ENCODE measurements around the gene CFAP221. TPM values are rescaled to one million over a fixed set of nuclear protein-coding genes. Genes with fewer than 3 reads are reported as not detected.
A peak's percentile ranks its signal among the peaks of the same experiment; 100 is the strongest.

Gene CFAP221
- total and polyA plus RNA-seq, 7 experiments from 2014 or later, result not detected

GRCh38 chr2:119516121-119516520 lies 28.1 kb upstream of the CFAP221 start:
- Histone ChIP-seq H3K36me3 (ENCODE audit: control insufficient read depth in 2 of 3, insufficient read depth in 3 of 3, low read length in 3 of 3) (no peaks in the 10 kb centered on the region), H3K27me3 (ENCODE audit: control insufficient read depth in 2 of 2, insufficient read depth in 2 of 2, low read length in 2 of 2) (no peaks in the 10 kb centered on the region), H3K4me3 (ENCODE audit: low read length) (no peak overlapping the region), H3K4me1 (ENCODE audit: control insufficient read depth in 2 of 2, insufficient read depth in 2 of 2, low read length in 2 of 2) (no peaks in the 10 kb centered on the region), H3K9me3 (ENCODE audit: control insufficient read depth in 2 of 3, low read length in 3 of 3) (no peaks in the 10 kb centered on the region), H3K27ac (ENCODE audit: low read depth, low read length) (no peak overlapping the region)
- Mint-ChIP-seq H3K36me3 (no peaks in the 10 kb centered on the region), H3K27me3 (peaks cover 5 to 60% (median 40%) of the 10 kb centered on the region in 5 donors), H3K4me3 (no peak overlapping the region), H3K9me3 (peaks cover 0 to 1% (median 0%) of the 10 kb centered on the region in 11 donors), H3K4me1 (no peaks in the 10 kb centered on the region), H3K27ac (no peak overlapping the region)
- intact Hi-C loops (cut with micrococcal nuclease), result loop anchor here in 1 of 2 donors (2.0 kb wide), 1 partner anchor 659 kb away; no protein-coding TSS in a partner anchor
- DNase-seq (no peak), ATAC-seq (no peak)
- ChIA-PET POLR2A (no interaction called here), CTCF (interaction anchor here (0.7 kb wide), 1 partner anchor 488 kb away, joined by 3 read pairs; no protein-coding TSS in a partner anchor)

GRCh38 chr2:119517433-119517832 lies 26.8 kb upstream of the CFAP221 start:
- no peaks in the 10 kb centered on the region for H3K36me3 ChIP-seq (ENCODE audit: control insufficient read depth in 2 of 3, insufficient read depth in 3 of 3, low read length in 3 of 3)
- no peaks in the 10 kb centered on the region for H3K9me3 ChIP-seq (ENCODE audit: control insufficient read depth in 2 of 3, low read length in 3 of 3)
- ATAC-seq (peak; percentile 59), DNase-seq (peak in 5 of 9 donors; percentile 4 to 40 (median 18))
- peaks cover 0 to 4% (median 0%) of the 10 kb centered on the region in 11 donors for H3K9me3 Mint-ChIP-seq
- no peak overlapping the region for H3K4me3 ChIP-seq (ENCODE audit: low read length)
- H3K27ac Mint-ChIP-seq, result no peak overlapping the region
- no peak overlapping the region for H3K27ac ChIP-seq (ENCODE audit: low read depth, low read length)
- ChIA-PET POLR2A (no interaction called here), CTCF (no interaction called here)
- peaks cover 13 to 55% (median 41%) of the 10 kb centered on the region in 5 donors for H3K27me3 Mint-ChIP-seq
- no peaks in the 10 kb centered on the region for H3K4me1 ChIP-seq (ENCODE audit: control insufficient read depth in 2 of 2, insufficient read depth in 2 of 2, low read length in 2 of 2)
- intact Hi-C loops (cut with micrococcal nuclease), result loop anchor here in 1 of 2 donors (2.0 kb wide), 1 partner anchor 657 kb away; no protein-coding TSS in a partner anchor
- no peaks in the 10 kb centered on the region for H3K36me3 Mint-ChIP-seq
- H3K4me3 Mint-ChIP-seq, result no peak overlapping the region
- no peaks in the 10 kb centered on the region for H3K27me3 ChIP-seq (ENCODE audit: control insufficient read depth in 2 of 2, insufficient read depth in 2 of 2, low read length in 2 of 2)
- no peaks in the 10 kb centered on the region for H3K4me1 Mint-ChIP-seq

- H3K27ac Mint-ChIP-seq, result no peak overlapping the region
- H3K4me3 ChIP-seq (ENCODE audit: low read length), result no peak overlapping the region
- H3K36me3 Mint-ChIP-seq, result no peaks in the 10 kb centered on the region
- H3K4me3 Mint-ChIP-seq, result no peak overlapping the region
- ChIA-PET POLR2A (no interaction called here), CTCF (no interaction called here)
- no peak overlapping the region for H3K27ac ChIP-seq (ENCODE audit: low read depth, low read length)
- H3K4me1 ChIP-seq (ENCODE audit: control insufficient read depth in 2 of 2, insufficient read depth in 2 of 2, low read length in 2 of 2), result no peaks in the 10 kb centered on the region
- peaks cover 21 to 59% (median 40%) of the 10 kb centered on the region in 5 donors for H3K27me3 Mint-ChIP-seq
- no peaks in the 10 kb centered on the region for H3K4me1 Mint-ChIP-seq
- ATAC-seq, result no peak
- intact Hi-C loops (cut with micrococcal nuclease), result loop anchor here in 1 of 2 donors (2.0 kb wide), 1 partner anchor 1162 kb away; no protein-coding TSS in a partner anchor
- H3K9me3 Mint-ChIP-seq, result peaks cover 0 to 4% (median 0%) of the 10 kb centered on the region in 11 donors
- DNase-seq, result no peak
- no peaks in the 10 kb centered on the region for H3K36me3 ChIP-seq (ENCODE audit: control insufficient read depth in 2 of 3, insufficient read depth in 3 of 3, low read length in 3 of 3)
- no peaks in the 10 kb centered on the region for H3K27me3 ChIP-seq (ENCODE audit: control insufficient read depth in 2 of 2, insufficient read depth in 2 of 2, low read length in 2 of 2)
- no peaks in the 10 kb centered on the region for H3K9me3 ChIP-seq (ENCODE audit: control insufficient read depth in 2 of 3, low read length in 3 of 3)
Observed at GRCh38 chr2:119518401-119519056, 25.7 kb upstream of the CFAP221 start.

GRCh38 chr2:119519057-119519408 lies 25.2 kb upstream of the CFAP221 start:
- no peak overlapping the region for H3K27ac Mint-ChIP-seq
- Histone ChIP-seq H3K36me3 (ENCODE audit: control insufficient read depth in 2 of 3, insufficient read depth in 3 of 3, low read length in 3 of 3) (no peaks in the 10 kb centered on the region), H3K4me3 (ENCODE audit: low read length) (no peak overlapping the region), H3K4me1 (ENCODE audit: control insufficient read depth in 2 of 2, insufficient read depth in 2 of 2, low read length in 2 of 2) (no peaks in the 10 kb centered on the region), H3K9me3 (ENCODE audit: control insufficient read depth in 2 of 3, low read length in 3 of 3) (no peaks in the 10 kb centered on the region), H3K27ac (ENCODE audit: low read depth, low read length) (no peak overlapping the region), H3K27me3 (ENCODE audit: control insufficient read depth in 2 of 2, insufficient read depth in 2 of 2, low read length in 2 of 2) (no peaks in the 10 kb centered on the region)
- no peaks in the 10 kb centered on the region for H3K36me3 Mint-ChIP-seq
- H3K9me3 Mint-ChIP-seq, result peaks cover 0 to 5% (median 0%) of the 10 kb centered on the region in 11 donors
- no peak overlapping the region for H3K4me3 Mint-ChIP-seq
- POLR2A ChIA-PET, result no interaction called here
- H3K27me3 Mint-ChIP-seq, result peaks cover 25 to 62% (median 44%) of the 10 kb centered on the region in 5 donors
- intact Hi-C loops (cut with micrococcal nuclease), result loop anchor here in 1 of 2 donors (2.0 kb wide), 1 partner anchor 1162 kb away; no protein-coding TSS in a partner anchor
- peaks cover 0 to 2% (median 0%) of the 10 kb centered on the region in 7 donors for H3K4me1 Mint-ChIP-seq
- ATAC-seq, result no peak
- no peak for DNase-seq
- CTCF ChIA-PET, result no interaction called here

GRCh38 chr2:119520696-119521432 lies 23.4 kb upstream of the CFAP221 start:
- H3K27me3 Mint-ChIP-seq, result peaks cover 35 to 57% (median 50%) of the 10 kb centered on the region in 5 donors

GRCh38 chr2:119521433-119522050 lies 22.7 kb upstream of the CFAP221 start:
- no peak for ATAC-seq
- H3K4me3 Mint-ChIP-seq, result no peak overlapping the region

More at GRCh38 chr2:119520696-119521432, 23.4 kb upstream of the CFAP221 start:
- peaks cover 0 to 5% (median 0%) of the 10 kb centered on the region in 11 donors for H3K9me3 Mint-ChIP-seq
- no peak for DNase-seq
- peaks cover 0 to 4% (median 0%) of the 10 kb centered on the region in 5 donors for H3K36me3 Mint-ChIP-seq
- no peak overlapping the region for H3K27ac Mint-ChIP-seq
- intact Hi-C loops (cut with micrococcal nuclease), result no loop called here
- ATAC-seq, result no peak
- Histone ChIP-seq H3K27ac (ENCODE audit: low read depth, low read length) (no peak overlapping the region), H3K27me3 (ENCODE audit: control insufficient read depth in 2 of 2, insufficient read depth in 2 of 2, low read length in 2 of 2) (no peaks in the 10 kb centered on the region), H3K36me3 (ENCODE audit: control insufficient read depth in 2 of 3, insufficient read depth in 3 of 3, low read length in 3 of 3) (no peaks in the 10 kb centered on the region), H3K4me1 (ENCODE audit: control insufficient read depth in 2 of 2, insufficient read depth in 2 of 2, low read length in 2 of 2) (no peaks in the 10 kb centered on the region), H3K9me3 (ENCODE audit: control insufficient read depth in 2 of 3, low read length in 3 of 3) (no peaks in the 10 kb centered on the region), H3K4me3 (ENCODE audit: low read length) (no peak overlapping the region)
- peaks cover 0 to 2% (median 0%) of the 10 kb centered on the region in 7 donors for H3K4me1 Mint-ChIP-seq
- CTCF ChIA-PET, result no interaction called here
- no peak overlapping the region for H3K4me3 Mint-ChIP-seq
- POLR2A ChIA-PET, result no interaction called here

More at GRCh38 chr2:119521433-119522050, 22.7 kb upstream of the CFAP221 start:
- no peak for DNase-seq
- Histone ChIP-seq H3K4me1 (ENCODE audit: control insufficient read depth in 2 of 2, insufficient read depth in 2 of 2, low read length in 2 of 2) (no peaks in the 10 kb centered on the region), H3K36me3 (ENCODE audit: control insufficient read depth in 2 of 3, insufficient read depth in 3 of 3, low read length in 3 of 3) (no peaks in the 10 kb centered on the region), H3K9me3 (ENCODE audit: control insufficient read depth in 2 of 3, low read length in 3 of 3) (no peaks in the 10 kb centered on the region), H3K27me3 (ENCODE audit: control insufficient read depth in 2 of 2, insufficient read depth in 2 of 2, low read length in 2 of 2) (no peaks in the 10 kb centered on the region), H3K4me3 (ENCODE audit: low read length) (no peak overlapping the region), H3K27ac (ENCODE audit: low read depth, low read length) (no peak overlapping the region)
- intact Hi-C loops (cut with micrococcal nuclease), result no loop called here
- H3K36me3 Mint-ChIP-seq, result peaks cover 0 to 4% (median 0%) of the 10 kb centered on the region in 5 donors
- peaks cover 38 to 57% (median 50%) of the 10 kb centered on the region in 5 donors for H3K27me3 Mint-ChIP-seq
- ChIA-PET CTCF (no interaction called here), POLR2A (no interaction called here)
- H3K4me1 Mint-ChIP-seq, result peaks cover 0 to 2% (median 0%) of the 10 kb centered on the region in 7 donors
- no peak overlapping the region for H3K27ac Mint-ChIP-seq
- peaks cover 0 to 5% (median 0%) of the 10 kb centered on the region in 11 donors for H3K9me3 Mint-ChIP-seq
